Muscle of arm (tissue), 12 donors: ENCODE results near the gene MYH1. TPM values are rescaled to one million over a fixed set of nuclear protein-coding genes. Genes with fewer than 3 reads are reported as not detected.

Source experiments
- DNase-seq: peaks from one replicate; pipeline ENCODE4 v3.0.0-alpha.2; 2013
- polyA plus RNA-seq, 12 donors: library from polyadenylated mRNA; unstranded; fragments of 120-200 nt; gene quantifications; one replicate each; pipeline ENCODE4 v1.2.1, GENCODE V29; 2013; ENCODE audit not compliant: insufficient read length in 12 of 12

MYH1 gene
- polyA plus RNA-seq, 12 donors, result 5.8 to 20.0 (median 15.4) TPM; not detected in 1

DNA sequence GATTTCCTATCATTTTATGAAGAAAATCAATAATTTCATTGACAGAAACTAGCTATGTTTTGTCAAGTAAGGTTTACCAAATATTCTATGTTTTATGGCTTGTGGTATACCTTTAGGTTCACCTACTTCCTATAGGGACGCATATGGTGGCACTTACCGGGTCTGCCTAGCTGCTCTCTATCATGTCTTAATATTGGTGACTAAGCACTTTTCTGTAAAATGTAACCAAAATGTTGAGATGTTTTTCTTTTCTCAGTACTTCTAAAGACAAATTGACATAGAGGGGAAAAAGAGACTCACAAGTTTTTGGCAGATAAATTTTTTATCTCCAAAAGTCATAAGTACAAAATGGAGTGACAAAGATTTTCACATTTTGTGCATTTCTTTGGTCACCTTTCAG, 26.3 kb downstream of the MYH1 start:
- no peak for DNase-seq

DNA sequence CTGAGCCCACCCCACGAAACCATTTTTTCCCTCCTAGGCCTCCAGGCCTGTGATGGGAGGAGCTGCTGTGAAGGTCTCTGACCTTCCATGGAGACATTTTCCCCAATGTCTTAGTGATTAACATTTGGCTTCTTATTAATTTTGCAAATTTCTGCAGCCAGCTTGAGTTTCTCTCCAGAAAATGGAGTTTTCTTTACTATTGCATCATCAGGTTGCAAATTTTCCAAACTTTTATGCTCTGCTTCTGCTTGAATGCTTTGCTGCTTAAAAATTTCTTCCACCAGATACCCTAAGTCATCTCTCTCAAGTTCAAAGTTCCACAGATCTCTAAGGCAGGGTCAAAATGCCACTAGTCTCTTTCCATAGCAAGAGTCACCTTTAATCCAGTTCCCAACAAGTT, 36.1 kb downstream of the MYH1 start:
- no peak for DNase-seq

DNA sequence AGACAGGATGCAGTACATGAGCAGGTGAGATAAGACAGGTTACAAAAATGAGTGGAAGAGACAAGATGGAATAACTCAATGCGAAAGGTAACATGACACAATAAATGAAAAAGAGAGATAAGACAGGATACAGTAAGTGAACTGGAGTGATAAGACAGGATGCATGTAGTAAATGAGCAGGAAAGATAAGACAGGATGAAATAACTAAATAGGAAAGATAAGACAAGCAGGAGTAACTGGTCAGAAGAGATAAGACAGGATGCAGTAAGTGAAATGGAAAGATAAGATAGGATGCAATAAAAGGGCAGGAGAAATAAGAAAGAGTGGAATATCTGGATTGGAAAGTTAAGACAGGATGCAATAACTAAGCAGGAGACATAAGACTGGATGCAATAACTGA, 40.6 kb downstream of the MYH1 start:
- no peak for DNase-seq

DNA sequence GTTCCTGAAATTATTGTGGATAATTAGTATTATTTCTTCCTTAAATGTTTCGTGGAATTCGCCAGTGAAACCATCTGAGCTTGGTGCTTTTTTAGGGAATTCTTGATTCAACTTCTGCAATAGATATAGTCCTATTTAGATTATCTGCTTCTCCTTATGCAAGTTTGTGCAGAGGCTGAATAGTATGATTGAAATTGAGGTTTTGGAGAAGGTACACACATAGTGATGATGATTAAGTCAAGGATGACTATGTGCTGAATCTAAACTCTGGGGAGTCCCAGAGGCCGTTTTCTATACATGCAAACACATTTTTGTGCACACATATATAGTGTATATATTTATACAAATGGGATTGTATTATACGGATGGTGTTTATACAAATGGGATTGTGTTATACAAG, 43.8 kb downstream of the MYH1 start:
- no peak for DNase-seq

DNA sequence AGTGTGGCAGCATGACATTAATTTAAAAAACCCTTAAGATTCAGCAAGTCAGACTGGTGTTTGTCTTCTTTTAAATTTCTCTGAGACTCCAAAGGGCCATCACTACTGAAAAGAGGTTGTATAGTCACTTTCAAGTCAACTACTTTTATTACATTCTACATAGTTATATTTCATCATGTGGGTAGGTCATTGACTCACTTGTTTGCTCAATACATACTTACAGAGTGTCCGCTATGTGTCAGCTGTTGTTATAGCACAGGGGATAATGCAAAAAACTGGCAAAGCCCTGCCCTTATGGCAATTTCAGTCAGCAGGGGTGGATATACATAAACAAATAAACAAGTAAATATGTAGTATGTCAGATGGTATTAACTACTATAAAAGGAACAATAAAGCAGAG, 46.5 kb downstream of the MYH1 start:
- DNase-seq, result no peak

DNA sequence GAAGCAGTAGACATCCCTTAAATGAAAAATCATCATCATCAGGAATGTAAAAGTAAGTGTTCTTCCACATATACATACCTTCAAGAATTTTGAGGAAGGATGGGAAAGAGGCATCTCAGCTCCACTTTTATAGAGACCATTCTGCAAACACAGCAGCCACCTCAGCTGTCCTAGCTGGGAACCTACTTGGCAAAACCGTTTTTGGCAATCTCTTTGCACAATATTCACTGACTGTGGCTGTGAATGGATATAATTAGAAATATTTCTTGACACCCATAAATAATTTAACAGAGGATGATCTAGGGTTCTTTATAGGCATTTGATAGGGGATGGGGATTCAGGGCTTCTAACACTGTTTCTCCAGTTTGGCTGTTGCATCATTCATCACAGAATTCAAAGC, 48.9 kb downstream of the MYH1 start, which contains the start of gene MYH4:
MYH4 (minus strand) TSS at position 101 of the 400 bp plus-strand sequence. CDS start 2,814 bp downstream, outside the sequence.
- DNase-seq, result no peak

DNA sequence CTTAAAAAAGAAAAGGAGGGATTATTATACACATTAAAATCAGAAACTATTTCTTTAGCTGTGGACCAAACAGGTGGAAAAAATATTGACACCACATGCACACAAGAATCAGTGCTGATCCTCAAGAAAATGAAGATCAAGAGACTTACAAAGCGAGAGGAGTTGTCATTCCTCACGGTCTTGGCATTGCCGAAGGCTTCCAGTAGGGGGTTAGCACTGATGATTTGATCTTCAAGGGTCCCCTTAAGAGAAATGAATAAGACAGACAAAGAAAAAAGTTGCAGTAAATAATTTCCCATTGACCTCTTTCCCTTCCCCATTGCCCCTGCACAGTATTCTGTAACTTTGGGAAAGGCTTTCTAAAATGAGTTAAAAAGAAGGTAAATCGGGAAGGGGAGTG, 54.9 kb downstream of the MYH1 start:
- DNase-seq, result no peak

DNA sequence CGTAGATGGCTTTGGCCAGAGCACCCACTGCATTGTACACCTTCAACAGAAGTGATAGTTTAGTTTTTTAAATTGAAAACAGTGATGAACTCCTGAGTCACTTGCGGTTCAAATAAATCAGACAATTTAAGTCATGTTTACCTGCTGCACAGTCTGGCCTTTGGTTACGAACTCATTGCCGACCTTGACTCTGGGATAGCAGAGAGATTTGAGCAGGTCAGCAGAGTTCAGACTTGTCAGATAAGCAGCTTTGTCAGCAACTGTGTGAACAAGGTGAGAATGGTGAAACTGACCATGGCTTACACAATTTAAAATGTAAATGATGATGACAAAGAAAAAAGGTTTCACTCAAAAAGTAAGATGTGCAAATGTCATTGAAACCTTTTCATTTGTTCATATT, 58.3 kb downstream of the MYH1 start:
- DNase-seq, result no peak

DNA sequence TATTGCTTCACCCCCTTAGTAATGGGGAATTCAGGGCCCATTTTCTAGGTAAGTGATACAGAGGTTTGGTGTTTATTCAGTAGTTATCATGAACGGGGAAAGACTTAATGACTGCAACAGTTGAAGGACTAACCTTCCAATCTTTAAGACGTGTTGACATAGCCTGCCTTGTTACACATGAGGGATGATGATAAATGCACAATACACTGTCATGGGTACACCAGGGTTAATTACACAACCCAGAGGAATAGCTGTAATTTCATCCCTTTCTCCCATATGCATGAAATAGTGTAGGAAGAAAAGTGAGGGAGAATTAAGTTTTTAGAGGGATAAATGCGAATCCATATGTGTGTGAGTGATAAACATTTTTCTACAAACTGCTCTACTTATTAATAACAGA, 59.6 kb downstream of the MYH1 start:
- DNase-seq, result no peak

DNA sequence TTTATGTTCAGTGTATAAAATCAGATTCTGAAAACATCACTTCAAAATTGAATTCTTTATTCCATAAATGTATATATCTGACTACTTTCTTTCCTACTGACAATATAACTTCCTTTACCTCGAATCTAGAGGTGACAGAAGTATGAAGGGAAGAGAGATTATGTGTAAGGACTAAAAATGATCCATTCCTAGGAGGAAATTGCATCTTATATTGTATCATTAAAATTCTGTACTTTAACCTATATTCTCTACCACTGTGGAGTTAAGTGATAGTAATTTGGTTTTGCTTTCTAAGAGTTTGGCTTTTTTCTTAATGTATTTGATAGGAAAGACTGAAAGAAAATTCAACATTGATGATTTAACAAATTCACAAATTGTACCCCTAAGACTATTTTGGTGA, 60.4 kb downstream of the MYH1 start:
- no peak for DNase-seq

DNA sequence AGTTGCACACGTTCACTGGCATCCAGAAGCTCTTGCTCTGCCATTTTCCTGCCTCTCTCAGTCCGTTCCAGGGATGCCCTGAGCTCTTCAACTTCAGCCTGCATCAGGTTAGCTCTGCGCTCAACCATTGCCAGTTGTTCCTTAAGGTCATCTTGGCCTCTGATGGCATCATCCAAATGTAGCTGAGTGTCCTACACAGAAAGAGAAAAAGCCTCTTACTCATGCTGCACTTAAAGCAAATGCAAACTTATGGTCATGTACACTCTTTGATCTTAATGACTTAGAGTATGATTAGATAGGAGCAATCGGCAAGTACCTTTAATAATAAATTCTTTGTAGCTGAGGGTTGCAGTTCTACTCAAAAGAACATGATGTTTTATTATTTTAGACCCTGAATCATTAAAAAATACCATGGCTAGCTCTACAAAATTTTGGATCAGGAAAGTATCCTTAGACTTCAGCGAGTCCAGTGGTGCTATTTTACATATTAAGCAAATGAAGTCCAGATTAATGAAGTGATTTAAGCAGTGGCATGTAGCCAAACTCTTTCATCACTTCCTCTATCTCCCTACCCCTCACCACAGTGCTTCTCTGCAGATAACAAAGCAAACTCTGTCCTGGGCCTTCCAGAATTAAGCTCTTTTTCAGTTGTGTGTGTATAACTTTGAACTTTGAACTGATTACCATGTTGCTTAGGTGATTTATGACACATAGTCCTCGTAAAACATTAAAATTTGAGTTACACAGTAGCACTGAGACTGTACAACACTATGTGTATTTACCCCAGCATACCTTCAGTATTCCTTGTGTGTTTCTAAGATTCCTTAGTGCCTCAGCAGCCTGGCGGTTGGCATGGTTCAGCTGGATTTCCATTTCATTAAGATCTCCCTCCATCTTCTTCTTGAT, 71.1 kb downstream of the MYH1 start:
- DNase-seq, result no peak

Other genes starting within 250 kb of the MYH1 start
- 10 to 100 TPM in 1 of 12 donors, 1 to 10 TPM in 4, under 1 TPM in 6, not detected in 1; 0.39 to 33.1 (median 0.94) TPM for gene MYH13, start 145.5 kb downstream of the MYH1 start, polyA plus RNA-seq
- gene MYH8, start 96.6 kb downstream of the MYH1 start, polyA plus RNA-seq, result 1,000 to 10,000 TPM in 8 of 12 donors, 100 to 1,000 TPM in 4; 458 to 4,327 (median 1,781) TPM
- 1 to 10 TPM in 2 of 12 donors, under 1 TPM in 9, not detected in 1; 0.07 to 5.1 (median 0.44) TPM for gene MYH4, start 49.0 kb downstream of the MYH1 start, polyA plus RNA-seq
- gene MYH2, start 31.1 kb upstream of the MYH1 start, polyA plus RNA-seq, result 100 to 1,000 TPM in 3 of 12 donors, 10 to 100 TPM in 9; 10.2 to 173 (median 70.2) TPM
- gene MYH3, start 138.8 kb upstream of the MYH1 start, polyA plus RNA-seq, result over 10,000 TPM in 8 of 12 donors, 1,000 to 10,000 TPM in 4; 4,109 to 17,402 (median 12,493) TPM
- gene SCO1, start 179.0 kb upstream of the MYH1 start, polyA plus RNA-seq, result 10 to 100 TPM in 11 of 12 donors, not detected in 1; 22.7 to 33.1 (median 26.3) TPM
- gene ADPRM, start 179.1 kb upstream of the MYH1 start, polyA plus RNA-seq, result 10 to 100 TPM in 11 of 12 donors, not detected in 1; 14.1 to 24.5 (median 18.3) TPM
- 10 to 100 TPM in 7 of 12 donors, 1 to 10 TPM in 4, not detected in 1; 5.4 to 14.0 (median 10.7) TPM for gene TMEM220, start 211.5 kb upstream of the MYH1 start, polyA plus RNA-seq